IgD-negative memory B cell (primary cell): ENCODE results near the gene IL1RAP. TPM values are rescaled to one million over a fixed set of nuclear protein-coding genes. Genes with fewer than 3 reads are reported as not detected.
"Not testable (repeated sequence)": the region's sequence is repeated elsewhere in the genome, so short reads cannot be mapped to it uniquely, and the experiment has no call there.

Experiments
- H3K27ac Mint-ChIP-seq, 3 donors: one replicate each; pipeline ENCODE4 v1.8.0; 2020 to 2022; ENCODE audit warnings: mild to moderate bottlenecking in 3 of 3, mixed read lengths in 3 of 3, moderate library complexity in 1 of 3
- H3K27me3 Mint-ChIP-seq: one replicate; pipeline ENCODE4 v1.8.0; 2021; ENCODE audit warnings: mixed read lengths
- H3K36me3 Mint-ChIP-seq: one replicate; pipeline ENCODE4 v1.8.0; 2020; ENCODE audit warnings: mild to moderate bottlenecking, mixed read lengths
- H3K4me1 Mint-ChIP-seq, 3 donors: one replicate each; pipeline ENCODE4 v1.8.0; 2020 to 2022; ENCODE audit warnings: mixed read lengths in 3 of 3, mild to moderate bottlenecking in 1 of 3
- H3K4me3 Mint-ChIP-seq, 4 donors: one replicate each; pipeline ENCODE4 v1.8.0; 2020 to 2022; ENCODE audit warnings: mild to moderate bottlenecking in 4 of 4, mixed read lengths in 4 of 4, moderate library complexity in 3 of 4
- H3K9me3 Mint-ChIP-seq, 3 donors: one replicate each; pipeline ENCODE4 v1.8.0; 2020 to 2021; ENCODE audit warnings: mixed read lengths in 3 of 3, mild to moderate bottlenecking in 1 of 3
- polyA plus RNA-seq: library from polyadenylated mRNA; unstranded; fragments of 300-500 nt; fragmentation: Illumina TruSeq; gene quantifications from one replicate; pipeline ENCODE4 v1.2.3, GENCODE V29; 2021

IL1RAP gene
- polyA plus RNA-seq, 1 donor from 2014 or later, result 3.7 TPM

GRCh38 chr3:190497811-190498210 lies 16.1 kb upstream of the IL1RAP start:
- Mint-ChIP-seq H3K27ac (no peak overlapping the region), H3K4me3 (no peak overlapping the region), H3K9me3 (no peaks in the 10 kb centered on the region), H3K27me3 (peaks cover 3% of the 10 kb centered on the region), H3K4me1 (peaks cover 0 to 4% (median 1%) of the 10 kb centered on the region in 3 donors), H3K36me3 (no peaks in the 10 kb centered on the region)

GRCh38 chr3:190498293-190498692 lies 15.6 kb upstream of the IL1RAP start:
- H3K27me3 Mint-ChIP-seq, result peaks cover 3% of the 10 kb centered on the region
- no peaks in the 10 kb centered on the region for H3K9me3 Mint-ChIP-seq
- no peak overlapping the region for H3K27ac Mint-ChIP-seq
- H3K4me3 Mint-ChIP-seq, result no peak overlapping the region
- no peaks in the 10 kb centered on the region for H3K36me3 Mint-ChIP-seq
- peaks cover 0 to 4% (median 1%) of the 10 kb centered on the region in 3 donors for H3K4me1 Mint-ChIP-seq

GRCh38 chr3:190499122-190499521 lies 14.8 kb upstream of the IL1RAP start:
- H3K9me3 Mint-ChIP-seq, result no peaks in the 10 kb centered on the region
- H3K27me3 Mint-ChIP-seq, result peaks cover 3% of the 10 kb centered on the region
- H3K4me1 Mint-ChIP-seq, result peaks cover 0 to 4% (median 1%) of the 10 kb centered on the region in 3 donors
- no peak overlapping the region for H3K27ac Mint-ChIP-seq
- H3K36me3 Mint-ChIP-seq, result no peaks in the 10 kb centered on the region
- no peak overlapping the region for H3K4me3 Mint-ChIP-seq

- Mint-ChIP-seq H3K36me3 (no peaks in the 10 kb centered on the region), H3K4me3 (no peak overlapping the region)
These were observed 10.9 kb upstream of the IL1RAP start for GRCh38 chr3:190502946-190503345.

GRCh38 chr3:190504354-190505125 lies 9.3 kb upstream of the IL1RAP start:
- Mint-ChIP-seq H3K27me3 (peaks cover 8% of the 10 kb centered on the region), H3K4me3 (no peak overlapping the region), H3K36me3 (no peaks in the 10 kb centered on the region), H3K4me1 (no peaks in the 10 kb centered on the region), H3K9me3 (no peaks in the 10 kb centered on the region), H3K27ac (no peak overlapping the region)

More at GRCh38 chr3:190502946-190503345, 10.9 kb upstream of the IL1RAP start:
- Mint-ChIP-seq H3K27me3 (peaks cover 4% of the 10 kb centered on the region), H3K27ac (no peak overlapping the region), H3K4me1 (no peaks in the 10 kb centered on the region), H3K9me3 (no peaks in the 10 kb centered on the region)

GRCh38 chr3:190505381-190506003 lies 8.4 kb upstream of the IL1RAP start:
- Mint-ChIP-seq H3K27ac (no peak overlapping the region), H3K4me1 (no peaks in the 10 kb centered on the region), H3K27me3 (peaks cover 8% of the 10 kb centered on the region), H3K9me3 (no peaks in the 10 kb centered on the region), H3K36me3 (no peaks in the 10 kb centered on the region), H3K4me3 (no peak overlapping the region)

- Mint-ChIP-seq H3K4me3 (no peak overlapping the region), H3K4me1 (no peaks in the 10 kb centered on the region), H3K36me3 (no peaks in the 10 kb centered on the region), H3K27ac (no peak overlapping the region), H3K27me3 (peaks cover 7% of the 10 kb centered on the region), H3K9me3 (no peaks in the 10 kb centered on the region)
These were observed 7.6 kb upstream of the IL1RAP start for GRCh38 chr3:190506271-190506670.

- peak overlapping the region in 2 of 3 donors; percentile 14 to 95 for H3K27ac Mint-ChIP-seq
- H3K4me1 Mint-ChIP-seq, result peaks cover 6 to 23% (median 19%) of the 10 kb centered on the region in 3 donors
- H3K27me3 Mint-ChIP-seq, result peaks cover 7% of the 10 kb centered on the region
- no peaks in the 10 kb centered on the region for H3K36me3 Mint-ChIP-seq
- no peaks in the 10 kb centered on the region for H3K9me3 Mint-ChIP-seq
- peak overlapping the region; percentile 79 to 97 (median 95) for H3K4me3 Mint-ChIP-seq
These were observed 1.2 kb upstream of the IL1RAP start for GRCh38 chr3:190512666-190513065.

GRCh38 chr3:190514413-190515153 lies 698 bp downstream of the IL1RAP start:
- H3K27me3 Mint-ChIP-seq, result no peaks in the 10 kb centered on the region
- peaks cover 6 to 24% (median 19%) of the 10 kb centered on the region in 3 donors for H3K4me1 Mint-ChIP-seq
- H3K36me3 Mint-ChIP-seq, result peaks cover 4% of the 10 kb centered on the region

GRCh38 chr3:190516416-190516815 lies 2.5 kb downstream of the IL1RAP start:
- Mint-ChIP-seq H3K36me3 (peaks cover 4% of the 10 kb centered on the region), H3K4me3 (peak overlapping the region in 2 of 4 donors; percentile 54 to 79), H3K9me3 (peaks cover 0 to 4% (median 2%) of the 10 kb centered on the region in 3 donors), H3K27me3 (no peaks in the 10 kb centered on the region), H3K27ac (no peak overlapping the region), H3K4me1 (peaks cover 6 to 24% (median 19%) of the 10 kb centered on the region in 3 donors)

More at GRCh38 chr3:190514413-190515153, 698 bp downstream of the IL1RAP start:
- Mint-ChIP-seq H3K9me3 (peaks cover 0 to 4% (median 2%) of the 10 kb centered on the region in 3 donors), H3K4me3 (peak overlapping the region; percentile 79 to 97 (median 95)), H3K27ac (peak overlapping the region; percentile 77 to 95 (median 90))

GRCh38 chr3:190517687-190518086 lies 3.8 kb downstream of the IL1RAP start:
- H3K36me3 Mint-ChIP-seq, result peaks cover 4% of the 10 kb centered on the region
- H3K4me3 Mint-ChIP-seq, result peak overlapping the region in 1 of 4 donors; percentile 38
- H3K27me3 Mint-ChIP-seq, result no peaks in the 10 kb centered on the region
- no peak overlapping the region for H3K27ac Mint-ChIP-seq
- H3K4me1 Mint-ChIP-seq, result peaks cover 9 to 26% (median 18%) of the 10 kb centered on the region in 3 donors
- peaks cover 0 to 4% (median 2%) of the 10 kb centered on the region in 3 donors for H3K9me3 Mint-ChIP-seq

GRCh38 chr3:190518531-190518930 lies 4.6 kb downstream of the IL1RAP start:
- not testable (repeated sequence) for H3K27me3 Mint-ChIP-seq, H3K9me3 Mint-ChIP-seq, H3K36me3 Mint-ChIP-seq
- Mint-ChIP-seq H3K4me1 (peaks cover 12 to 18% (median 12%) of the 10 kb centered on the region in 3 donors), H3K4me3 (peak overlapping the region in 1 of 4 donors; percentile 38), H3K27ac (peak overlapping the region in 1 of 3 donors; percentile 36)

GRCh38 chr3:190519886-190520285 lies 6.0 kb downstream of the IL1RAP start:
- H3K4me1 Mint-ChIP-seq, result peaks cover 9 to 17% (median 10%) of the 10 kb centered on the region in 3 donors
- peaks cover 0 to 4% (median 2%) of the 10 kb centered on the region in 3 donors for H3K9me3 Mint-ChIP-seq
- peaks cover 4% of the 10 kb centered on the region for H3K36me3 Mint-ChIP-seq
- H3K4me3 Mint-ChIP-seq, result no peak overlapping the region
- H3K27ac Mint-ChIP-seq, result no peak overlapping the region
- no peaks in the 10 kb centered on the region for H3K27me3 Mint-ChIP-seq

GRCh38 chr3:190521998-190522397 lies 8.1 kb downstream of the IL1RAP start:
- Mint-ChIP-seq H3K4me1 (peaks cover 2 to 6% (median 5%) of the 10 kb centered on the region in 3 donors), H3K36me3 (peaks cover 4% of the 10 kb centered on the region), H3K27me3 (no peaks in the 10 kb centered on the region), H3K27ac (no peak overlapping the region), H3K4me3 (no peak overlapping the region), H3K9me3 (peaks cover 0 to 4% (median 2%) of the 10 kb centered on the region in 3 donors)
